Nephron (organoid): Measurements from ENCODE around the gene INSL3.

Experiments
- H3K27ac Mint-ChIP-seq, 3 experiments: 2 replicates each; pipeline ENCODE4 v1.8.0; 2020; ENCODE audit warnings: mixed read lengths in 3 of 3, mild to moderate bottlenecking in 2 of 3, moderate library complexity in 1 of 3
- H3K27me3 Mint-ChIP-seq: 2 replicates; pipeline ENCODE4 v1.8.0; 2021; ENCODE audit warnings: low read depth, mild to moderate bottlenecking, moderate library complexity, mixed read lengths
- H3K36me3 Mint-ChIP-seq: 2 replicates; pipeline ENCODE4 v1.8.0; 2020; ENCODE audit warnings: low read depth, mixed read lengths
- H3K4me1 Mint-ChIP-seq: 2 replicates; pipeline ENCODE4 v1.8.0; 2020; ENCODE audit warnings: mixed read lengths
- H3K4me3 Mint-ChIP-seq, 3 experiments: 2 replicates each; pipeline ENCODE4 v1.8.0; 2020; ENCODE audit warnings: mild to moderate bottlenecking in 3 of 3, mixed read lengths in 3 of 3, moderate library complexity in 2 of 3
- H3K9me3 Mint-ChIP-seq: 2 replicates; pipeline ENCODE4 v1.8.0; 2020; ENCODE audit warnings: mixed read lengths
- TF ChIP-seq, protein P1 (sequence below), 3 experiments: fragments of 200-600 bp; sonication (generic); IDR thresholded peaks; one replicate each; pipeline ENCODE4 v1.5.0; 2021; ENCODE audit warnings: antibody characterized with exemption in 3 of 3; ENCODE audit not compliant: unreplicated experiment in 3 of 3

INSL3 gene

DNA sequence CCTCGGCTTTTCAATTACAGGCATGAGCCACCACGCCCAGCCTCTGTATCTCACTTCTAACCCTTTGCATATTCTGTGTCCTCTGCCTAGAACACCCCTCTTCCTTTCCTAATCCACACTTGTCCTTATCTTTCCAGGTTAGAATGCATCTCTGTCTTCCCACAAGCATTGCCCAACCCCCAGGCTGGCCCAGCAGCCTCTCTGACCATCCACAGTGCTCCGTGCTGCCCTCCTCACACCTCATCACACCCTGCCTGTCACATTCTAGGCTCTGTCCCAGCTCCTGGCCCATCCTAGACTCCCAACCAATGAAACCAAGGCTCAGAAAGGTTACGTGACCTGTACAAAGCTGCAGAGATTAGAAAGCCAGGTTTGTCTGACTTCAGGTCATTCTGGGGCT is 15.2 kb upstream of the INSL3 start:
- peaks cover 53% of the 10 kb centered on the region for H3K27me3 Mint-ChIP-seq
- no peak overlapping the region for H3K27ac Mint-ChIP-seq
- H3K4me1 Mint-ChIP-seq, result no peaks in the 10 kb centered on the region
- no peaks in the 10 kb centered on the region for H3K9me3 Mint-ChIP-seq
- no peaks in the 10 kb centered on the region for H3K36me3 Mint-ChIP-seq
- H3K4me3 Mint-ChIP-seq, result no peak overlapping the region
- TF ChIP-seq, protein P1, sequence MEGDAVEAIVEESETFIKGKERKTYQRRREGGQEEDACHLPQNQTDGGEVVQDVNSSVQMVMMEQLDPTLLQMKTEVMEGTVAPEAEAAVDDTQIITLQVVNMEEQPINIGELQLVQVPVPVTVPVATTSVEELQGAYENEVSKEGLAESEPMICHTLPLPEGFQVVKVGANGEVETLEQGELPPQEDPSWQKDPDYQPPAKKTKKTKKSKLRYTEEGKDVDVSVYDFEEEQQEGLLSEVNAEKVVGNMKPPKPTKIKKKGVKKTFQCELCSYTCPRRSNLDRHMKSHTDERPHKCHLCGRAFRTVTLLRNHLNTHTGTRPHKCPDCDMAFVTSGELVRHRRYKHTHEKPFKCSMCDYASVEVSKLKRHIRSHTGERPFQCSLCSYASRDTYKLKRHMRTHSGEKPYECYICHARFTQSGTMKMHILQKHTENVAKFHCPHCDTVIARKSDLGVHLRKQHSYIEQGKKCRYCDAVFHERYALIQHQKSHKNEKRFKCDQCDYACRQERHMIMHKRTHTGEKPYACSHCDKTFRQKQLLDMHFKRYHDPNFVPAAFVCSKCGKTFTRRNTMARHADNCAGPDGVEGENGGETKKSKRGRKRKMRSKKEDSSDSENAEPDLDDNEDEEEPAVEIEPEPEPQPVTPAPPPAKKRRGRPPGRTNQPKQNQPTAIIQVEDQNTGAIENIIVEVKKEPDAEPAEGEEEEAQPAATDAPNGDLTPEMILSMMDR (IDR thresholded peaks at IDR 0.05; ENCODE audit: unreplicated experiment in 3 of 3), result no peak

DNA sequence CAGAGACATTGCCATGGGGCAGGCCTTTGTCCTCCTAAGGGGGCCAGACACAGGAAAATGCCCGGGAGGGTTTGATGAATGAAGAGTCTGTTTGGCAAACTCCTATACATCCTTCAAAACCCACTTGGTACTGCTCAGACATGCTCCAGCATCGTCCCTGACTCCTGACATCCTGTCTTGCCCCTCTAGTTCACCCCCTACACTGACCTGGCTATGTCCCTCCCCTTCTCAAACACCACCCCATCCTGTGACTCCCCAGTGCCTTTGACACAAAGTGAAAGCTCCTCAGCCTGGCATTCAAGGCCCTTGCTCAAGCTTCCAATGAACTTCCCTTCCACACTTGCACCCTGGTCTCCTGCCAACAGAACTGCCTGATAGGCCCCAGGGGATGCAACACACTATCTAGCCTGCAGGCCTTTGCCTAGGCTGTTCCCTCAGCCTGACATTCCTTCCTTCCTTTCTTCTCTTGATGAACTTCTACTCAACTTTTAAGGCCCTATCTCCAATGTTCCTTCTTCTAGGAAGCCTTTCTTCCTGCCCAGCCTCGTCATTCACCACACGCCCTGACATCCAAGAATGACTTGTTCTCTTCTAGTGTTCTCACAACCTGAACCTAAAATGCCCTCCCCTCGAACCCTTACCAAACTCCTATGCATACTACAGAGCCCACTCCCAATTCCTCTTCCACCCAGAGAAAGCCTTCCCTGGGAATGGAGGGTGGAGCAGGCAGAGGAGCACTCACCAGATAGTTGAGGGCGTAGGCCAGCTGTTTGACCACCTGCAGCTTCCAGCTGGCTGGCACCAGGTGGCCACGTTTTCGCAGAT is 14.1 kb upstream of the INSL3 start:
- TF ChIP-seq, protein P1 (IDR thresholded peaks at IDR 0.05; ENCODE audit: unreplicated experiment in 3 of 3), result no peak
- Mint-ChIP-seq H3K4me3 (no peak overlapping the region), H3K36me3 (no peaks in the 10 kb centered on the region), H3K9me3 (no peaks in the 10 kb centered on the region), H3K27me3 (peaks cover 50% of the 10 kb centered on the region), H3K4me1 (no peaks in the 10 kb centered on the region), H3K27ac (no peak overlapping the region)

DNA sequence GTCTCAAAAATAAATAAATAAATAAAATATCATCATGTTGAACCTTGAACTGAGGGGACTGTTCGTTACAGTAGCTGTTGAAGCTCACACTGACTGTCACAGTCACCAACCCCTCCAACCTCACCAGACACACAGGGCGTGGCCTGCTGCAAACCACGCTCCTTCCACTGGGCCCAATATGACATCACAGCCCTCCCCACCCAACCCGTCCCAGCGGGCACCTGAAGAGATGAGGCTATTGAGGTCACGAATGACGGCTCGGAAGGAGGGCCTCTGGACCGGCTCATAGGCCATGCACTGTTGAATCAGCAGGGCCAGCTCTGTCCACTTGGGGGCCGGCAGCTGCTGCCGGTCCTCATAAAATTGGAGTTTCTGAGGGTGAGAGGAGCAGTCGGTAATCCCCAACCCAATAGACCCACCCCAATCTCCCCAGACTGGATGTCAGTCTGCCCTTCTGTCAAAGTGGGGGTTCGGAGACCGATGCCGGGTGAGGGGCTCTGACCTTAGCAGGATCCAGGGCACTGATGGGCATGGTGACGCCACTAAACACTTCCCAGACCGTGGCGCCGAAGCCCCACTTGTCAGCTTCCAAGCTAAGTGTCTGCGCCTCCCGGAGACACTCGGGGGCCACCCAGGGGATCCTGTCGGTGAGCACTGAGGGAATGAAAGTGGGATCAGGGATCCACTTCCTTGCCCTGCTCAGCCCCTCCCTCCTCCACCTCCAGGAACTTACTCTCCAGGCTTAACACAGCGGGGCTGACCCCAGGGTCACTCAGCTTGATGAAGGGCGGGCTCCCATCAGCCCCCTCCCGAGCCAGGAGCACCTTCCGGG is 13.2 kb upstream of the INSL3 start:
- H3K27ac Mint-ChIP-seq, result no peak overlapping the region
- TF ChIP-seq, protein P1 (IDR thresholded peaks at IDR 0.05; ENCODE audit: unreplicated experiment in 3 of 3), result peak in 1 of 3 experiments; percentile 5
- no peaks in the 10 kb centered on the region for H3K9me3 Mint-ChIP-seq
- H3K4me1 Mint-ChIP-seq, result no peaks in the 10 kb centered on the region
- H3K36me3 Mint-ChIP-seq, result no peaks in the 10 kb centered on the region
- no peak overlapping the region for H3K4me3 Mint-ChIP-seq
- H3K27me3 Mint-ChIP-seq, result peaks cover 46% of the 10 kb centered on the region

DNA sequence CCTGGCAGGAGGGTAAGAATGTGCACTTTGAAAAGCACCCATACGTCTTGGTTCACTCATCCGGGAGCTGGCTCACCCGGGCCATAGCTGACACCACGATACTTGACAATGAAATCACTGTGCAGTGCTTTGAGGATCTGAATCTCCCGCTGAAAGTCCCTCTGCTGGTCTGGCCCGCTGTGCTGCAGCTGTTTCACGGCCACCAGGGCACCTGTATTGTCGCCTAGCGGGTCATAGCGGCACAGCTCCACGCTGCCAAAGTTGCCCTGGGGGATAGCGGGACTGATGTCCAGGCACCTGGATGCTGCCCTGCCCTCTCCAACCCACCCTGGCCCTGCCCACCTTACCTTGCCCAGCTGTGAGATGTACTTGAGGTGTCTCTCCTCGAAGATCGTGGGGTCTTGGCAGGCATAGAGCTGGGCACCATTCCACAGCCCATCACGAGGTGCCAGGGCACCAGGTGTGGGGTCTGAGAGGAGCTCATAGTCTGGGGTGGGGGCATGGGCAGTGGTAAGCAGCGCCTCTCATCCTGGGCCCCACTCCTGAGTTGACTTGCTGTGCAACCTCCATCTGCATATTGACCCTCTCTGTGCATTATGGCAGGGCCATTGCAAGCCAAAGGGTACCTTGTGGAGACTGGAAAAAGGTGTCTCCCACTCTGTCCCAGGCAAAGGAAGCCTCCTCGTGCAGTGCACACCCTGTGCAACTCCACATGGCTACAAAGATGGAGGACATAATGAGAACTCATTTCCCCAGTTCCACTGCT is 11.3 kb upstream of the INSL3 start:
- Mint-ChIP-seq H3K9me3 (no peaks in the 10 kb centered on the region), H3K36me3 (no peaks in the 10 kb centered on the region), H3K4me1 (no peaks in the 10 kb centered on the region), H3K4me3 (no peak overlapping the region), H3K27ac (no peak overlapping the region), H3K27me3 (peaks cover 36% of the 10 kb centered on the region)
- TF ChIP-seq, protein P1 (IDR thresholded peaks at IDR 0.05; ENCODE audit: unreplicated experiment in 3 of 3), result no peak

DNA sequence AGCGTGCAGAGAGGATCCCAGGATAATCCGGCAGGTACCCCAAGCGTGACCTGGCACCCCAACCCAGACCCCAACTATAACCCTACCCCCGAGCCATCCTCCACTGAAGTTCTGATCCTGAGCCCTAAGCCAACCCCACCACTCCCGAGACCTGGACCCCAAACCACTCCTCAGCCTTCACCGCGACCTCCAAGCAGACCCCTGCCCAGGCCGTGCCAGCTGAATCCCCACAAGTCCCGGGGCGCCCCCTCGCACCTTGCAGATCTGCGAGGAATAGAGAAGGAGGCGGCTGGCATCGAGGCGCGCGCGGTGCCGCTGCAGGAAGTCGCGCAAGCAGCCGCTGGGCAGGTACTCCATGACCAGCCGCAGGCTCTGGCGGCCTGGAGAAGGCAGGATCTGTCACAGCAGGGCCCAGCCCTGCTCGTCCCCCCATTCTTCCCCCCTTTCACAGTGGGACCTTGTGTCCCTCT is 10.1 kb upstream of the INSL3 start:
- Mint-ChIP-seq H3K4me3 (peak overlapping the region; percentile 45 to 88 (median 66)), H3K36me3 (no peaks in the 10 kb centered on the region), H3K27ac (no peak overlapping the region), H3K9me3 (no peaks in the 10 kb centered on the region), H3K4me1 (no peaks in the 10 kb centered on the region), H3K27me3 (peaks cover 31% of the 10 kb centered on the region)
- TF ChIP-seq, protein P1 (IDR thresholded peaks at IDR 0.05; ENCODE audit: unreplicated experiment in 3 of 3), result no peak
